ENCODE data around the gene SLC9A2.

SLC9A2 gene

DNA sequence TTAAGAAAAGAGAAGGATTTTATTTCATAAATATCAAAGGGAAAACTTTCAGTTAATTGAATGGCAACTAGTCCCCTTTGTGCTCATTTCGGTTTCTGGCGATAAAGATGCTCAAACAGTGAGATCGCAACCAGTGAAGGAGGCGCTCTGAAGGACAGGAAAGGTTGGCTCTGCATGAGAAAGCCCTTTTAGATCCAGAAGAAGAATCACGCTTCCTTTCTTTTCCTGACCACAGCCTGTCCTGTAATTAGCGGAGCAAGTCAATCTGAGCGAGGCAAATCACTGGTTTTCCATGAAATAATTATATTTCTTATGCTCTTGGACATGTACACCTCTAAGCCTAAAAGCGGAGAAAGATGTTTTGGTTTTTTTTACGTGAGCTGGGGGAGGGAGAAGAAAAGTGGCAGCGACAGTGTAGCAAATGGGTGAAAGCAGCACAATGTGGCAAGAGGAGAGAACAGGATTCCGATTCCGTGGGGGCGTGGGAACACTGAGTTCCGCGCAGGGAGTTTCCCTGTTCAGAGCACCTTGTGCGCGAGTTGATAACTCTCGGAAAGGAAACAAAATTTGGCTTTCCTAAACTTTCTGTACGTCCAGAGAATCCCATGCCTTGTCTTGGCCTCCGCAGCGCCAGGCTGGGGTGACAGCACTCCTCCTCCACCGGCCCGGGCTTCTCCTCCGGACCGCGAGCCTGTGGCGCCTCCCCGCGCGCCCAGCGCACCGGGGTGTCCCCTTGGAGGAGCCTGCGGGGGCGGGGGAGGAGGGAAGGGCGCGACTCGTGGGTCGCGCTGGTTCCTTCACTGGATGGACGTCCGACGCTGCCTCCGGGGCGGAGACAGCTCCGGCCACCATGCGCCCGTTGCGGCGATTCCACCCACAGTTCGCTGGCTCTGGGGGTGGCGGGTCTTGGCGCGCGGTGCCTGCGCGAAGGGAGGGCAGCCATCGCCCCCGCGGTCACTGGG lies 620 bp upstream of the SLC9A2 start:
- no peak for DNase-seq

DNA sequence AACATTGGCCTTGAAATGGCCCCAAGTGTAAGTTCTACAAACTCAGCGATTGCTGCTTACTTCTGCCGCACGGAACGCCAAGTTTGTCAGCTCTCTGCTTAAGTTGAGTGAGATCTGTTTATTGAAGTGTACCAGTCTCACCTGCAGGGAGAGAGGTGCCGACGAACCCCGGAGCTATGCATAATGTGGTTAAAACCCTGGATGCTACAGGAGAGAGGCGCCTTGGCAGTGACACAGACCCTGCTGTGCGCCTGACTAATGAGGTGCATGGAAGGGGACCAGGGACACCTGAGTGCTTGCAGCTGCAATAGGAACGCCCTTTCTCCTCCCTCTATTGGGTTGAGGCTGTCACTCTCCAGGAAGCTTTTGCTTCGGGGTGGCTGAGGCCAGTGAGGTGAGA lies 979 bp downstream of the SLC9A2 start:
- DNase-seq, result no peak

DNA sequence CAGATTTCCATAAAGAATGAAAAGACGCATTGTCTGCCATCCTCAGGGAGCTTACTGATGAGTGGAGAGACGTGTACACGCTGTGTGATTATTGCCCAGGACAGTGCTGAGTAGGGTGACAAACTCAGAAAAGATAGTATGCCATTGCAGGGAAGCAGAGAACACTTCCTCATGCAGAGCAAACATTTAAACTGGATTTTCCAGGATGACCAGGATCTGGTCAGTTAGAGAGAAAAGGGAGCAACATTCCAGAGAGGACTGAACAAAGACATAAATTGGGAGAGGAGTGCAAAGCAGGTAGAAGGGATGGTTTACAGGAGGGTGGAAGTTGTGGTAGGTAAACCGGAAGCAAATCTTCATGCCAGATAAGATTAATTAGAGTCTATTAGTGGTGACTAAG lies 2.3 kb downstream of the SLC9A2 start:
- DNase-seq, result no peak

DNA sequence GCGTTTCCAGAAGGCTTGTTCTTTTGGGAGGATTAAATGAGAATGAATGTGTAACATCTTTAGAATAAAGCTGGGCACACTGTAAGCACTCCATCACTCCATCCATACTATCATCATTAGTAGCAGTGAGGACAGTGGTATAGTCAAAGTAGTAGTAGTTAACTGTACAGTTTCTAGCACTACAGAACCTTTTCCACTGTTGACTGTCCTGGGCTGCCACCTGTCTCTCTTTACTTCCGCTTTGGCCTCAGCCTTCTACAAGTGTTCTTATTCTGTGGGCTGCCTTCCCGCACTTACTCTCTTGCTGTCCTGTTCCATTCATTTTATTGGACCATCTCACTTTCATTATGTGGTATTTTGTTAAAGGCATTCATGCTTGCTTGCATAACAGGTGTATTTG lies 3.3 kb downstream of the SLC9A2 start:
- no peak for DNase-seq

DNA sequence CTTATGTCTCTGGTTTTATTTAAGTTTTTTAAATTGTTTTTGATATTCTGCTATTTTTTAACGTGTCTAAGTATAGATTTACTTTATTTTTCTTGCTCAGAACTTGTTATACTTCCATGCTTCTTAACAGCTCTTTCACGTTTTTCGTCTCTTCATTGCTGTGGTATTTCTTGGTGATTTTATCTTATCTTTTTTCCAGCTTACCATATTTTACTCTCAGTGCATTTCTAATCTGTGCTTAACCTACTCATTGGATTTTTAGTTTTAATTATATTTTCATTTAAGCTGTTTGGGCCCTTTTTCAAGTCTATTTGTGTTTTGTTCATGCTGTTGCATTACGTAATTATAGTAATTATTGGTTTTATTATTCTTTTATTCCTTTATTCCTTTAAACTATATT lies 11.1 kb downstream of the SLC9A2 start:
- no peak for DNase-seq

DNA sequence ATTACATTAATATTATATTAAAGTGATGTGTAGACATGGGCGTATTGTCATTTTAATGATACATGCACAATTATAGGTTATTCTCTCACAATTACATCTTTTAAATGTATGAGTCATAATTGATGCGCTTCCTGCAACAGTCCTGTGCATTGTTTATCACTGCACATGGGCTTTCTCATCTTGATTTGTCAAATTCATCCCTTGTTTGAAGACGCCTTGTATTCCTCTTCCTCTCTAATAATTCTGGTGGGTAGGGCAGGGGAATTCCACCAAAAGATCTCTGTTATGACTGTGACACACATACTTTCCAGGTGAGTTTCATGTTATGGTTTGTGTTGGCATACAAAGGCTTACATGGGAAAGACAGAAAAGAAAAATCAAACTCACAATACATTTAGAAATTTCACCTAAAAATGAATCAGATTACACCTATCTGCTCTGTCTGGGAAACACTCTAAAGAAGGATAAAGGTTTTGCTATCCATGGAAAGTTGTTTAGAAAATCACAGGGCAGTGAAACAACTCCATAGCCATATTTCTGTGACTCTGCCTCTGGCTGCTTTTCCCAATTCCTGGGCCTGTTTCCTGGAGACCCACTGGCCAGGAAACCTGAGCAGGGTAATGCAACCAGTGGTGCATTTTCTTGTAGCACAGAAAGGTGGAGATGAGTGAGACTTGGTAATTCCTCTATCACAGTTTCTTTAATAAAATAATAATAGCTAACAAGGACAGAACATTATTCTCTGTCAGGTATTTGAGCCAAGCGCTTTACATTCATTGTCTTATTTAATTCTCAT lies 13.2 kb downstream of the SLC9A2 start:
- DNase-seq, result no peak

DNA sequence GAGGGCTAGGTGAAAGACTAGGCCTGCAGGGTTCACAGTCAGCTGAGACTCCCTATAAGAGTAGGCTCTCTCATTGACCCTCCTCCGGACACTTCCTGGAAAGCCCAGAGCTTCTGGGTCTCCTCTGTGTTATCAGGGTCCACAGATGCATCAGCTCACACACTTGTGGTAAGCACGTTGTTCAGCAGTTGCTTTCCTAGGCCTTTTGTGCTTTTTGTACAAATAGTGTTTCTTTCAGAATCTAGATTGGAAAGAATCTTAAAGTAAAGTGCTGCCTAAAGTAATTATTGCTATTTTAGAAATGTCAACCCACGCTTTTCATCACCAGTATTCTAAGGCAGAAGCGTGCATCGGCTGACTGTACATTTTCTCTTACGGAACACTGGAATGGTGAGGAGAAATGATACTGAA lies 15.5 kb downstream of the SLC9A2 start:
- no peak for DNase-seq

DNA sequence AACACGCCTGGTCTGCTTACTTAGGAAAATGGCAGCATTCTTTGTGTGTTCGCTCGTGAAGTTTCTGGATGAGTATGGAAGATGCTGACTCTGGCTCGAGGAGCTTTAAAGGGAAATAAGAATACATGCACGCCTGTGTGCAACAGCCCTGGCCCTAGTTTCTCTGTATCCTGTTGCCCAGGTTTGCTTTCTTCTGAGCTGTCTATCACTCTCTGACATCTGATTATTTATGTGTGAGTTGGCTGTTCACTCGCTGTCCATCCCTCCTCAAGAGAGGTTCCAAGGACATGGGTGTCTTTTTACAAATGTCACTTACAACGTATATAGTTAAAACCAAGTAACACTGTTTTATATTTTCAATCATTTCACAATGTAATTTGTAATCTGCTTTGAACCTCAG lies 16.0 kb downstream of the SLC9A2 start:
- no peak for DNase-seq

DNA sequence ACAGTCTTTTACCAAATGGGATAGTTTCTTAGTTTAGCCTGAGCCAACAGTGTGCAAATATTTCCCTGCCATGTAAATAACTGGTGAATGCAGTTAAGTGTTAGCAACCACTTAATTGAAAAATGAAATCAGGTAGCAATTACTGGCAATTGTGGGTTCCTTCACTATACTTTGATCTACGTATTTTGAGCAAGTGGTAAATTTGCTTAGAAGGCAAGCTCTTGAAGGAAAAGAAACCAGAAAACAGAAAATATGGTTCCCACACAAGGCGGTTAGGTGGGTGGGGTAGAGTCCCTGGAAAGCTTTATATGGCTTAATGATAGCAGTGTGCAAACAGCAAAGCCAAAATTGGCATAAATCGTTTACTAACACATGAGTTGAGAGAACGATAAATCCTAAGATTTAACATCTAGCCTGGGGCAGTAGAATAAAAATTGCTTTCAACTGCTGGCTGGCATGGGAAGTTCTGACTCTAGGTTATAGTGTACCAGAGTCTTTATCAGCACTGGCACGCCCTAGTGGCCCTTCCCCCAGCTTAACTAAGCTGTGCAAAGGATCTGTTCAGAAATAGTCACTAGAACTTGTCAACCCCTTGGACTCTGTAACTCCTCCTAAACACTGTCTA lies 17.0 kb downstream of the SLC9A2 start:
- no peak for DNase-seq

DNA sequence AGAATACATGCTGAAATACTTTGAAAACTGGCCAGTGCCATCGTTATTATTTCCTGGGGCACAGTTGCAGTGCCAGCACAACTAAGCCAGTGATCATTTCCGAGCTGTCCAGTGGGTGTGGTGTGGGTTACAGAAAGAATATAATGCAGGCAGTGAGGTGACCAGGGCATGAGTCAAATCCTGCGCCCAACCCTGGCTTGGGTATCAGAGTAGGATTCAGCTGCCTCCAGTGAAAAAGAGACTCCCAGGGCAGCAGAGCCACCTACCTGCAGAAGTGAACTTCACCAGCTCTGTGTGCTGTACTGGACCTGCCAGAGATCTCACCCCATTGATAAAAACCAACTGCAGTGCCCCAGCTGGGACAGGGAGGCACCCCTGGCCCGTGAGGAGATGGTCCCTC lies 18.0 kb downstream of the SLC9A2 start:
- DNase-seq, result no peak

DNA sequence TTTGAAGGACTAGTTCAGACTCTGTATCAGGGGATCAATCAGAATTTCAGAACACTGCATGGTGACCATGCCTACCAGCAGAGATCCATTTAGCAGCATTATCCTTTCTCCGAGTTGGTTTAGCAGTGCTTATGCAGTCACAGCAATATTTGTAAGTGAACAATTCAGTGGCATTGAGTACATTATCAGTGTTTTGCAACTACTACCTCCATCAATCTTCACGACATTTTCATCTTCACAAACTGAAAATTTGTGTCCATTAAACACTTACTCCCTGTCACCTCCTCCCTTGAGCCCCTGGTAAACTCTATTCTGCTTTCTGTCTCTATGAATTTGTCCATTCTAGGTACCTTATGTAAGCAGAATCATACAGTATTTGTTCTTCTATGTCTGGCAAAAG lies 20.1 kb downstream of the SLC9A2 start:
- DNase-seq, result no peak

DNA sequence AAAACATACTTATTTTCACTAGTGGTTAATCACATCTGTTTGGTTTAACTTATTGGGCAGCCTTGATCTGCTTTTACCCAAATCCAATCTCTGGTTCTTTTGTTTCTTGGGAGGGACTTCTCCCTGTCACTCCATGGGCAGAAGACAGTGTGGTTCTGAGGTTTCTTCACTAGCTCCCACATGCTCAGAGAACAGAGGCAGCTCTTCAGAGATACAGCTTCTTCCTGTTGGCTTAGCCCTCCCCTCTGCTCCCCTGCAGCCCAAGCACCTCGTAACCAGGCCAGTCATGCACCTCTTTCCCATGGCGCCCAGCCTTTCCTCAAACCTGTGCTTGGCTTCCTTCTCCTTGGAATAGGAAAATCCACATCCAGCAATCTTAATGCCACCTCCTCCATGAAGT lies 32.8 kb downstream of the SLC9A2 start:
- DNase-seq, result no peak

DNA sequence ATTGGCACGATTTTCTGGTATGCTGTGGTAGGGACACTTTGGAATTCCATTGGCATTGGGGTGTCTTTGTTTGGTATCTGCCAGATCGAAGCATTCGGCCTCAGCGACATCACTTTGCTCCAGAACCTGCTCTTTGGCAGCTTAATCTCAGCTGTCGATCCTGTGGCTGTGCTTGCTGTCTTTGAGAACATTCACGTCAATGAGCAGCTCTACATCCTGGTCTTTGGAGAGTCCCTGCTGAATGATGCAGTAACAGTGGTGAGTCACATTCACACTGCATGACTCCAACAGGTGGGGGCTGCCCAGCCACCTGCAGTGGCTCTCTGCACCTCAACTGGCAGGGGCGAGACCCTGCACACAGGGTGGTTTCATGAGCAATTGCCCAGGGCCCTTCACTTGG lies 38.4 kb downstream of the SLC9A2 start:
- no peak for DNase-seq

DNA sequence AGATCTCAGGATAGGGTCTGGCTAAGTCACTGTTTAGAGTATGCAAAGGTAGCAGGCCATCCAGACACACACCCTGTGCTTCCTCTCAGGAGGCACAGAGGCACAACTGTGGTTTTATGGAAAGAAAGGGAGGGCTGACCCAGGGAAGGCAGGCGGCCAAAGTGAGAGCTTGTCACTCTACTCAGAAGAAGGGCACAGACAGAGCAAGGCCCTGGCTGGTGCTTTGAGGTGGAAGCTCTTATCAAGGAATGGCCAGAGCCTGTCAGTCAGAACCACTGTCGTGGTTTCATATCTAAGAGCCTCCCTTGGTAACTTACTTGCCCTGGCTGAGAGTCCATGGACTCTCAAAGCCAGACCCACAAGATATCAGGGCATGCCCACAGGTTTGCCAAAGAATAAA lies 40.7 kb downstream of the SLC9A2 start:
- DNase-seq, result no peak

DNA sequence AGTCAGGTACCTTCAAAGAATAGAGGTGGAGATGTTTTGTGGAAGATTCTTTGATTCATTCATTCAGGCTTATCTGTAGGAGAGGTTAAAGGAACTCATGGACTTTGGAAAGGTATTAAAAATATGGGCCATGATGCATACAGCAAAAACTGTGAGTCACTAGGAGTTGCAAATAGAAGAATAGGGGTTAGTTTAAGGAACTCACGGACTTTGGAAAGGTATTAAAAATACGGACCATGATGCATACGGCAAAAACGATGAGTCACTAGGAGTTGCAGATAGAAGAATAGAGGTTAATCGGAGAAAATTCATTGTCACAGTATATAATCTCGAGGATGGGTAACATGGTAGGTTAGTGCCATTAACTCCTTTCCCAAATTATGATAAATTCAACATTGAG lies 41.2 kb downstream of the SLC9A2 start:
- no peak for DNase-seq

DNA sequence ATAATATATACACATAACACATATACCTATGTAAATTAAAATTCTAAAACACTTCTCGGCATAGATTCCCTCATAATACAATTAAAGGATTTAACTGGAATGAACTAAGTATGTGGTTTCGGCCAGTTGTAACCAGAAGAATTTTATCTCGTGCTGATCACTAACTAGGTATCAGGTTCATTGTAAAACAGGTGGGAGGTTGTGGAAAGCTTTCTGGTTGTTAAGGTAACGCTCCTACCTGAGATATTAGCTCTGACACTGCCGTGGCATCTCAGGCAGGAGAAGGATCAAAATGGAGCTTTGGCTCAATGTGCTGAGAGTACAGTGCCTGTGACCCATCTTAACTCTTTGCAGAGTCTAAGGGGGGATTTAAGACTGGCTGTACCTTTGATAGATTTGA lies 42.5 kb downstream of the SLC9A2 start:
- no peak for DNase-seq

DNA sequence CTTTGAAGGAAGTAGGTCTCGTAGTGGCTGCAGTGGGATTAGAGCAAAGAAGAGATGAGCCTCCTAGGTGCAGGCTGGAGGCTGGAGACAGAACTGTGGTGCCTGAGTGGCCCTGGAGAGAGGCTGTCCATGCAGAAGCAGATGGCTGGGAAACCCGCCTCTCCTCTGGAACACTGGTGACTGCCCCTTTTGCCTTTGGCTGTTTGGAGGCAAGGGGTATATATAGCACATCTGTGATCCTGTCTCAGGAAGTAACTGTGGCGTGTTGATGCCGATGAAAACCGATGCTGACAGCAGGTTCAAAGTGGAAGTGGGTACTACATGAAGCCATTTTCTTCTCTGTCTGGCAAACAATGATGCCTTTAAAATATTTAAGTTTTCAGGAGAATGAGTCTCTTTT lies 43.5 kb downstream of the SLC9A2 start:
- no peak for DNase-seq

DNA sequence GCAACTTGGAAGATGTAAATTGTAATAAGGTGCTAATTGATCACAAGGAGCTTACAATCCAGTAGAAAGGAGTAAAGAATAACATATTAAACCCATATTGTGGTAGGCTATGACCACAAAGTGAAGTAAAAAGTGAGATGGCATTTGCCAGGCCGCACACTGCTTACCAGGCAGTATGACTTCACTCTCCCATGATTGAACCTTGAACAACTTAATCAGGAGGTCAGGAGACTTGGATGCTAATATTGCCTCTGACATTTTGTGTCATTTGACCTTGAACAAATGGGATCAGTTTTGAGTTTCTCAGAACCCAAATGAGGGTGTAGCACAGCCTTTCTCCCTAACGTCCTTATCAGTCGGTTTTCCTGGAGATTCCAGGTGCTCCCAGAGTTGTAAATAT lies 44.0 kb downstream of the SLC9A2 start:
- no peak for DNase-seq

DNA sequence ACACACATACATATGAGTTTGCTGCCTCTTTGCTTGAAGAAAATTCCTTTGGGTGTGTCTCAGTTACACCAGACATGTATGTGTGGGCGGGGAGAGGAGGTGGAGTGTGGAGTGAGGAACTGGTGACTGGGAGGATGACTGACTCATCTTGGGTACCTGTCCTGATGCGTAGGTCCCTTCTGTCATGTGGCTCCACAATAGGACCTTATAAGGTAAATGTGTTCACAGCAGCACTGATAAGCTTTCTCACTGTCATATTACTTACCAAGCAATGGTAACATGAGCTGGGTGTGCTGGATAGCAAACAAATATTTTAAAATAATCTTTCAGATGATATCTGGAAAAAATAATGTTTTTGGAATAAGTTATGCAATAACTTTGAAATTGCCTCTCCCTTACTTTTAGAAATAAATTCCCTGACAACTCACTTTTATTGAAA lies 45.1 kb downstream of the SLC9A2 start:
- DNase-seq, result no peak

DNA sequence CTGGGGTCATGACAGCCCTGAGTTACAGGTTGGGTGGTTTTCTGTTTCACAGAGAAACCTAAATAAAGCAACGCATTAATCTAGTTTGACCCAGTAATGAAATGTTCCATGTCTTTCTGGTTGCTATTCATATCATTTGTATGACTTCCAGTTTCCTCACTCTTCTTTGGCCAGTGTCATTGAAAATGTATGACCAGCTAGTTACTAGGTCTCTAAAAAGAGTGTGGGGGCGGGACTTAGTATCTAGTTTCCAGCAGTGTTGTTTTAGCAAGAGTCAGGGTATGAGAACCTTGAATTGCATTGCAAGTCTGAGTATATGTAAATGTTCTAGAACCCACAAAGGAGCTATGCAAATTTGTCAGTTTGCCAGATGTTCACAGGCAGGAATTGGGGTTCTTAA lies 47.7 kb downstream of the SLC9A2 start:
- DNase-seq, result no peak

DNA sequence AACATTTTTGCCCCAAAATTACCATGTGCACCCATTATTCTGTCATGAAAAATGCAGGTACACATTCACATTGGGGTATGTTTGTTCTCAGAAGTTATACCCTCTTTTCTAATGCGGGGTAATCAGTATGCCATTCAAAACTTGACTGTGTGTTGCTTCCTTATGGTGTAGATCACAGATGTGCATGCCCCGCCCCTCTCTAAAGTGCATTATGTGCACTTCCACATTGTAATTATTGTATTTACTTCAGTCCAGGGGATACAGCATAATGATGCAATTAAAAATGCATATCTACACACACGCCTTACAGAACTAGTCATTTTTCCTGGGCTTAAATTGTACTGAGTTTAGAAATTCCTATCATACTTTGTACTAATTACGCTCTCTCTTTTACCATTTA lies 48.8 kb downstream of the SLC9A2 start:
- no peak for DNase-seq

DNA sequence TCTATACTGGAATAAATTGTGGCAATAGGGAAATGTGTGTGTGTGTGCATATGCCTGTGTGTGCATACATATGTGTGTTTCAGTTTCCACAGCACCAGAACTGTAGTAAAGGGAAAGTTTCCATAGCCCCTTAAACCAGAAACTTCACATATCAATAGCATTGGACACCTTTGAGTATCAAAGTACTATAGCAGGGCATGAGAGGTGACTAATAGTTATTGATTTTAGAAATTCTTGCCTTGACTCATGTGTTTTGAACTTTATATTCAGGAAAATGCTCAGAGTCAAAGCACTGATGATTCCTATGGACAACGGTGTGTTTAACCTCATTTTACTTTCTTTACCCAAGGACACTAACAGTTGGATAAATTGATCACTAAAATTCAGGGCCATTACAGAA lies 50.0 kb downstream of the SLC9A2 start:
- no peak for DNase-seq

DNA sequence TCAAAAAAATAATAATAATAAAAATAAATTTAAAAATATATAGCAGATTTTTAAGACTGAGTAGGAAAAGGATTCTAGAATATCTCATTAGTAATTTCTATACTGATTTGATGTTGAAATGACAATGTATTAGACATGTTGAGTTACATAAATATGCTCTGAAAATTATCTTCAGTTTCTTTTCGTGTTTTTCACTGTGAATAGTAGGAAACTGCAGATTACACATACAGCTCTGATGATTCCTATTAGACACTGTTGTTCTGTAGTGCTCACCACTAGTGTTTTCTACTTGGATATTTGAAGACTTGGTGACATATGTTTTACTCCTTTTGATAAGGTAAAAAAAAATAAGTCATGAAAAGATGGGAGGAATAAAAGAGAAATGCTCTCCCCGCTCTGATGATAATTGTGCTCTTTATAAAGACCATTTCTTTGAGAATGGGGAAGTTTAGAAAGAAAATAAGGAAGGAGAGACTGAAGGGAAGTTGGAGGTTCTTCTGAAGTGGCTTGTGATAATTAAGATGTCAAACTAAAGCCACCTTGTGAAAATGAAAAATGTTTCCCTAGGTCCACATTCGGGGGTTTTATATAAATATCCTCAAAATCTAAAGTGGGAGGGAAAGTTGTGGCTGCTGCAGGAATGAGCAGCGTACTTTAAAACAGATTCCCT lies 52.9 kb downstream of the SLC9A2 start:
- DNase-seq, result no peak

Measured in NCI-H1048 (cell line).